IPS DF 6.9 (cell line): ENCODE measurements around the gene CCDC82.

ENCODE experiments used
- DNase-seq: peaks from one replicate; pipeline ENCODE4 v3.0.0-alpha.2; 2013; ENCODE audit warnings: low read depth, low spot score
- H3K27ac ChIP-seq: one replicate; pipeline ENCODE4 v1.5.1; 2013; ENCODE audit warnings: low read length, control low read depth
- H3K27me3 ChIP-seq: 2 replicates; pipeline ENCODE4 v1.6.1; 2013; ENCODE audit warnings: mild to moderate bottlenecking, low read length; ENCODE audit not compliant: control insufficient read depth, insufficient read depth
- H3K36me3 ChIP-seq: 2 replicates; pipeline ENCODE4 v1.6.1; 2013; ENCODE audit warnings: low read length; ENCODE audit not compliant: control insufficient read depth, insufficient read depth
- H3K4me1 ChIP-seq: 2 replicates; pipeline ENCODE4 v1.6.1; 2013; ENCODE audit warnings: low read length; ENCODE audit not compliant: control insufficient read depth, insufficient read depth
- H3K4me3 ChIP-seq: 2 replicates; pipeline ENCODE4 v1.5.1; 2013; ENCODE audit warnings: mild to moderate bottlenecking, low read length
- H3K9me3 ChIP-seq: 2 replicates; pipeline ENCODE4 v1.6.1; 2013; ENCODE audit warnings: low read length, inconsistent platforms; ENCODE audit not compliant: control insufficient read depth, insufficient read depth
- WGBS: extraction: QIAGEN DNeasy Blood & Tissue Kit; methylation state at CpG from one replicate; pipeline ENCODE4 v1.1.7; 2013; ENCODE audit warnings: mixed read lengths, missing lambda C conversion rate; ENCODE audit not compliant: insufficient read length, insufficient coverage; 5-methylcytosine and 5-hydroxymethylcytosine counted together

The CCDC82 gene

GRCh38 chr11:96309016-96309642 is 80.6 kb downstream of the CCDC82 start:
- Histone ChIP-seq H3K4me1 (peaks cover 2% of the 10 kb centered on the region; the same call in 1 of the 2 replicates), H3K4me3 (no peak overlapping the region), H3K36me3 (no peaks in the 10 kb centered on the region), H3K27me3 (no peaks in the 10 kb centered on the region), H3K27ac (no peak overlapping the region), H3K9me3 (no peaks in the 10 kb centered on the region)
- DNase-seq, result no peak
- WGBS, result no CpG with 5 or more reads among the region's 2 CpGs

DNA sequence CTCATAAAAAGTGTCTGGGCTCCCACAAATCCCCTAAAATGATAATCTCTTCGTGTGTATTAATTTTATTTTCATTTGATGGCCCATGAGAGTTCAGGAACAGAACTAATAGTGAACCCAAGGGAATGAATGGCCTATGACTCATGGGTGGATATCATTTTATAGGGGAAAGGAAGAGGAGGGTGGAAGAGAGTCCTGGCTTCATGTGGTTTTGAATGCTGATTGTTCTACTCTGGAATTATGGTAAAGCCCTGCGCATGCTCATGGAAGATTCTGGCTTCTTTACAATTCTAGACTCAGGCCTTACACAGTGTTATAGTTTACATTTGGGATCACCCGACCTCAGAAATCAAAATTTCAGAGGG is 82.0 kb downstream of the CCDC82 start:
- no peak for DNase-seq
- Histone ChIP-seq H3K4me1 (no peaks in the 10 kb centered on the region), H3K27ac (no peak overlapping the region), H3K4me3 (no peak overlapping the region), H3K36me3 (no peaks in the 10 kb centered on the region), H3K27me3 (no peaks in the 10 kb centered on the region), H3K9me3 (no peaks in the 10 kb centered on the region)
- WGBS, result no CpG with 5 or more reads among the region's 3 CpGs

DNA sequence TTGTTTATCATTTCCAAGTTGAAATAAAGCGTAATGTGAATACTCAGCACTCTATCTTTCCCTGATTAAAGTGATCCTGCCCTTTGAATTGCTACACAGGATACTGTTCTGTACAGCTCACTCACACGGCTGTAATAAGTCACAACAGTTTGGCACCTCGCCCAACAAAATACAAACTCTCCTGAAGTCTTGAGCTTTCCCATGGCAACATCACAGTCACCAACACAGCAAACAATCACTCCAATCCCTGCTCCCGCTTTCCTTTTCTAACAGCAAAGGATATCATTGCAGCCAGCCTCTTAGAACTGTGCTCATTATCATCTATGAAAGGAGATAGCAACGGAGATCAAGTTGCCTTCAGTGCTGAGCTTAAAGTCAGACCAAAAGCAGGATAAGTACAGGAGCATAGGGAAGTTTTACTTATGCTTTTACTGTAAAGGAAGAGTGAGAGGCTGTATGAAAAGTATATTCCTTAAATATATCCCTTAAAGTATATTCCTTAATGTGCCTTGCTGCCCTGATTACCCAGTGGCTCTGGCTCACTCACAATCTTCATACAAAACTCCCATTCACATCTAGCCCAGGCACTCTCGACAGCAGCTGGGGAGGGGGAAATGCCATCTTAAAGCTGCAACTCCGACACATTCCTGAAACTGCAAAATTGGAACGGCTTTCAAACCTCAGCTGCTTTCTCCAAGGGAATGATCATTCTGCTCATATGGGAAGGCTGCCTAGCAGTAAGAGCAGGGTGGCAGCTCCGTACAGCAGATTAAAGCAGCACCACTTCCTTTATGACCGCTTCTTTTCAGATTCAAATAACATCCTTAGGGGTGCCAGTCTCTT is 82.6 kb downstream of the CCDC82 start:
- no peak overlapping the region for H3K27ac ChIP-seq
- H3K27me3 ChIP-seq, result no peaks in the 10 kb centered on the region
- H3K4me1 ChIP-seq, result no peaks in the 10 kb centered on the region
- H3K9me3 ChIP-seq, result no peaks in the 10 kb centered on the region
- H3K4me3 ChIP-seq, result no peak overlapping the region
- no CpG with 5 or more reads among the region's 10 CpGs for WGBS
- no peaks in the 10 kb centered on the region for H3K36me3 ChIP-seq
- no peak for DNase-seq

DNA sequence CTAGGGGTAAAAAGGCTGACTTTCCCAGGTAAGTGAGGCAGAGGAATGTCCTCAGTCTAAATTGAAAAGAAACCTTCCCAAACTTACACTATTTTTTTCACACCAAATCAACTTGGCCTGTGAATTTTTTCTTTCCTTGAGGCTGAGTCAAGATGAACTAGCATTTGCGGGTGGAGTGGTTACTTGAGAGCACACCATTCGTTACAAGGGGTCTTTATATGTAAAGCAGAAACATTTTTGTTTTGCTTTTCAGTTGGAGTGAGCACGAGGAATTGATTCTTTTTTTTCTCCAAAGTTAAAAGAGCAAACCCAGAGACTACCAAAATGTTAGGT is 83.1 kb downstream of the CCDC82 start:
- no CpG with 5 or more reads among the region's 3 CpGs for whole genome bisulfite sequencing
- Histone ChIP-seq H3K4me1 (no peaks in the 10 kb centered on the region), H3K4me3 (no peak overlapping the region), H3K27ac (no peak overlapping the region), H3K9me3 (no peaks in the 10 kb centered on the region), H3K36me3 (no peaks in the 10 kb centered on the region), H3K27me3 (no peaks in the 10 kb centered on the region)
- DNase-seq, result no peak

- WGBS, result no CpG with 5 or more reads among the region's 1 CpG
- DNase-seq, result no peak
- Histone ChIP-seq H3K27ac (no peak overlapping the region), H3K4me3 (no peak overlapping the region), H3K36me3 (no peaks in the 10 kb centered on the region), H3K4me1 (no peaks in the 10 kb centered on the region), H3K9me3 (no peaks in the 10 kb centered on the region), H3K27me3 (no peaks in the 10 kb centered on the region)
These were observed 83.6 kb downstream of the CCDC82 start for GRCh38 chr11:96306071-96306470.

- H3K36me3 ChIP-seq, result no peaks in the 10 kb centered on the region
- H3K27ac ChIP-seq, result no peak overlapping the region
- no peaks in the 10 kb centered on the region for H3K4me1 ChIP-seq
- DNase-seq, result no peak
- no peaks in the 10 kb centered on the region for H3K9me3 ChIP-seq
- WGBS, result no CpG with 5 or more reads among the region's 3 CpGs
- H3K27me3 ChIP-seq, result no peaks in the 10 kb centered on the region
- no peak overlapping the region for H3K4me3 ChIP-seq
These were observed 85.7 kb downstream of the CCDC82 start for GRCh38 chr11:96303980-96304379.

DNA sequence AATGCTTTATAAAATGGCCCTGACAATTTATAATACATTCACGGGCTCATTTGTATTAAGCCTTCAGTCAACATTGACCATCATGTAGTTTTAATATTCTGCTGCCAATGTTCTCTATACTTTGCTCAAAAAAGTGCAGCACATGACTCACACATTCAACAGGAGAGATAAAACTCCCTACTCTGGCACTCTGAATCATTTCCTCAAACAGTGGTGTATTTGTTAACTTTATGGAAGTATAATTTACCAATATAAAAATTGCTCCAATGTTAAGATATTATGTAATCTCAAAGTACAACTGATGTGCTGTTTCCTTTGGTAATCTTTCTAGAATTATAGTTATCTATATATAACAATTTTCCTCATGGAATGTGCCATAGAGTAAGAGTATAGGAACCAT is 86.6 kb downstream of the CCDC82 start:
- no peak overlapping the region for H3K27ac ChIP-seq
- H3K4me1 ChIP-seq, result no peaks in the 10 kb centered on the region
- no CpG with 5 or more reads among the region's 1 CpG for WGBS
- H3K36me3 ChIP-seq, result no peaks in the 10 kb centered on the region
- H3K4me3 ChIP-seq, result no peak overlapping the region
- no peaks in the 10 kb centered on the region for H3K27me3 ChIP-seq
- H3K9me3 ChIP-seq, result no peaks in the 10 kb centered on the region
- no peak for DNase-seq
